HCT116 (cell line): Measurements from ENCODE around the gene ZFP36.

Experiments used
- CBX3 ChIP-seq: IDR thresholded peaks from 2 replicates; pipeline ENCODE4 v1.6.1; 2012; ENCODE audit warnings: low read depth
- YY1 ChIP-seq: IDR thresholded peaks from 2 replicates; pipeline ENCODE4 v1.6.1; 2011; ENCODE audit warnings: low read length, low read depth, moderate library complexity, mild to moderate bottlenecking; ENCODE audit not compliant: insufficient replicate concordance; ENCODE audit errors: extremely low read depth

DNA sequence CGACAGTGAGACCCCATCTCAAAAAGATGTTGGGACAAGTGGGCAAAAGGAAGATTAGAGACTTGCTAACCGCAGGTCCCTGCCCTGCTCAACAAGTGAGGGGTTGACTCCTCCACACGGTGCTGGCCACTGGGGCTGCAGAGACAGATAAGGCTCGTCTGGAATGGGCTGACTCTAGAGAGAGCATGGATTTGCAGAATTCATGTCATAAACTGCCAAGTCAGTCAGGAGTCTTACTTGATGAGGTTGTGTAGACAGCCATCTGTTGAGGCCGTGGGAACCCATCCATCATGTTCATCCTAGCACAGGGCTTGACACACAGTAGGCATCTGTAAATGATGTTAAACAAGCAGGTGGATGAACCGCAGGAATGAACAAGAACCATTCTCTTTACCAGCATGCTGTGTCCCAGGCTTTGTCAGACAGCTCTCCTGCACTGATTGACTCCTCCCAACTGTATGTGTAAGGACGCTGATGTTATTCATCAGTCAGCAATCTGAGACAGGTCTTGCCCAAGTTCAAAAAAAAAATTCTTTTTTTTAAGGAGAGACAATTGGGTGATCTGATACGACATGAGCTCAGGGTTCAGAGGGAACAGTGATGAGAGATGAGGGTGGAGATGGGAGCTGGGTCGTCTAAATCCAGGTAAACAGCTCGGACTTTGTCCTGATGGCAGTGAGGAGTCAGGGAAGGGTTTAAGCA, 24.6 kb upstream of the ZFP36 start:
- TF ChIP-seq YY1, result no peak
- TF ChIP-seq CBX3, result no peak
